NT2/D1 (cell line): ENCODE results near the gene TMEM163.

ENCODE experiments used
- SUZ12 ChIP-seq: IDR thresholded peaks from 2 replicates; pipeline ENCODE4 v1.6.1; 2011; ENCODE audit not compliant: insufficient read length, insufficient read depth; ENCODE audit errors: extremely low read depth
- YY1 ChIP-seq: IDR thresholded peaks from 2 replicates; pipeline ENCODE4 v1.6.1; 2011; ENCODE audit not compliant: insufficient read length, insufficient read depth
- ZNF274 ChIP-seq: IDR thresholded peaks from 2 replicates; pipeline ENCODE4 v1.6.1; 2011; ENCODE audit warnings: mild to moderate bottlenecking, low read depth, low read length

DNA sequence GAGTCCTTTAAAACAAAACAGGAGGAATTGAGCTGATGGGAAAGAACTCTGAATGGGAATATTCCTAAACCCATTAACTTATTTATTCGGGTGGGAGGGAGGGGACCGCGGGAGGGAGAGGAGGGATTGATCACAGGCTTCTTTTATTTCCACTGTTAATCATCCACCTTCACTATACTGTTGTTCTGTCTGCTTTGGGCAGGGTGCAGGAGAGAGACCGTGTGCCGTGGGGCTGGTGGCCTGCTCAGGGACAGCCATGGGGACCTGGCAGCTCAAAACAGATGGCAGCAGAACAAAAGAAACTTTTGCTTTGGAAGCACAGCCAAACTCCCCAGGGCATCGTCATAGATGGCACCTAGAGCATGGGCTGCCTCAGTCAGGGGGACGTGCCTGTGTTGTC, 269.6 kb downstream of the TMEM163 start:
- TF ChIP-seq YY1 (no peak), SUZ12 (no peak), ZNF274 (no peak)
